Trophoblast cell (in vitro differentiated cells and primary cell): Measurements from ENCODE around the gene LGALS16.

ENCODE experiments used
- DNase-seq, 2 donors: peaks; one replicate each; pipeline ENCODE4 v3.0.0-alpha.2; 2016
- H2AFZ ChIP-seq: 2 replicates; pipeline ENCODE4 v1.6.1; 2013; ENCODE audit warnings: low read length, moderate library complexity, mild to moderate bottlenecking; ENCODE audit not compliant: insufficient read depth, poor library complexity
- H2AK5ac ChIP-seq: 2 replicates; pipeline ENCODE4 v1.6.1; 2013; ENCODE audit warnings: mild to moderate bottlenecking, low read length
- H2BK120ac ChIP-seq: 2 replicates; pipeline ENCODE4 v1.6.1; 2013; ENCODE audit warnings: low read length, mild to moderate bottlenecking, moderate library complexity; ENCODE audit not compliant: insufficient read depth, poor library complexity
- H2BK12ac ChIP-seq: 2 replicates; pipeline ENCODE4 v1.6.1; 2013; ENCODE audit warnings: mild to moderate bottlenecking, low read length, moderate library complexity
- H2BK5ac ChIP-seq: 2 replicates; pipeline ENCODE4 v1.6.1; 2013; ENCODE audit warnings: low read length, low read depth, moderate library complexity, mild to moderate bottlenecking; ENCODE audit not compliant: poor library complexity
- H3K14ac ChIP-seq: 2 replicates; pipeline ENCODE4 v1.6.1; 2013; ENCODE audit warnings: mild to moderate bottlenecking, low read length
- H3K18ac ChIP-seq: 2 replicates; pipeline ENCODE4 v1.6.1; 2013; ENCODE audit warnings: mild to moderate bottlenecking, low read length
- H3K23ac ChIP-seq: 2 replicates; pipeline ENCODE4 v1.6.1; 2013; ENCODE audit warnings: low read length
- H3K27ac ChIP-seq: 2 replicates; pipeline ENCODE4 v1.5.1; 2013; ENCODE audit warnings: low read depth, mild to moderate bottlenecking, inconsistent platforms, low read length, moderate library complexity
- H3K27me3 ChIP-seq: 2 replicates; pipeline ENCODE4 v1.6.1; 2013; ENCODE audit warnings: inconsistent platforms, mild to moderate bottlenecking, low read length, moderate library complexity; ENCODE audit not compliant: insufficient read depth
- H3K36me3 ChIP-seq, 2 experiments: 1 replicate in 1 of 2; 2 replicates in 1 of 2; pipeline ENCODE4 v1.6.1; 2013; ENCODE audit warnings: low read length in 2 of 2, mild to moderate bottlenecking in 2 of 2, moderate library complexity in 1 of 2; ENCODE audit not compliant: insufficient read depth in 2 of 2, control insufficient read depth in 1 of 2
- H3K4ac ChIP-seq: 2 replicates; pipeline ENCODE4 v1.6.1; 2013; ENCODE audit warnings: low read depth, mild to moderate bottlenecking, low read length, moderate library complexity
- H3K4me1 ChIP-seq, 2 experiments: 1 replicate in 1 of 2; 2 replicates in 1 of 2; pipeline ENCODE4 v1.6.1; 2013; ENCODE audit warnings: low read length in 2 of 2, mild to moderate bottlenecking in 2 of 2, moderate library complexity in 1 of 2; ENCODE audit not compliant: insufficient read depth in 2 of 2, control insufficient read depth in 1 of 2
- H3K4me2 ChIP-seq: 2 replicates; pipeline ENCODE4 v1.6.1; 2013; ENCODE audit warnings: inconsistent platforms, mild to moderate bottlenecking, low read length, moderate library complexity
- H3K4me3 ChIP-seq: 2 replicates; pipeline ENCODE4 v1.5.1; 2013; ENCODE audit warnings: mild to moderate bottlenecking, low read depth, low read length, inconsistent platforms
- H3K79me1 ChIP-seq: one replicate; pipeline ENCODE4 v1.6.1; 2013; ENCODE audit warnings: low read length
- H3K79me2 ChIP-seq: 2 replicates; pipeline ENCODE4 v1.6.1; 2013; ENCODE audit warnings: low read length, mild to moderate bottlenecking; ENCODE audit not compliant: control insufficient read depth, insufficient read depth, poor library complexity
- H3K9ac ChIP-seq: 2 replicates; pipeline ENCODE4 v1.6.1; 2013; ENCODE audit warnings: mild to moderate bottlenecking, low read length
- H3K9me3 ChIP-seq: 2 replicates; pipeline ENCODE4 v1.6.1; 2013; ENCODE audit warnings: low read depth, mild to moderate bottlenecking, control low read depth, inconsistent platforms, low read length; ENCODE audit not compliant: insufficient read depth
- H4K12ac ChIP-seq: 2 replicates; pipeline ENCODE4 v1.6.1; 2013; ENCODE audit warnings: low read depth, mild to moderate bottlenecking, low read length, moderate library complexity
- H4K8ac ChIP-seq: 2 replicates; pipeline ENCODE4 v1.6.1; 2013; ENCODE audit warnings: low read depth, mild to moderate bottlenecking, low read length, moderate library complexity
- H4K91ac ChIP-seq: one replicate; pipeline ENCODE4 v1.6.1; 2013; ENCODE audit warnings: low read depth, mild to moderate bottlenecking, low read length, moderate library complexity
- WGBS: extraction: QIAGEN DNeasy Blood & Tissue Kit; methylation state at CpG from one replicate; pipeline ENCODE4 v1.1.7; 2013; ENCODE audit warnings: missing lambda C conversion rate; ENCODE audit not compliant: insufficient read length, insufficient coverage; ENCODE audit errors: extremely low coverage; 5-methylcytosine and 5-hydroxymethylcytosine counted together

LGALS16 gene

DNA sequence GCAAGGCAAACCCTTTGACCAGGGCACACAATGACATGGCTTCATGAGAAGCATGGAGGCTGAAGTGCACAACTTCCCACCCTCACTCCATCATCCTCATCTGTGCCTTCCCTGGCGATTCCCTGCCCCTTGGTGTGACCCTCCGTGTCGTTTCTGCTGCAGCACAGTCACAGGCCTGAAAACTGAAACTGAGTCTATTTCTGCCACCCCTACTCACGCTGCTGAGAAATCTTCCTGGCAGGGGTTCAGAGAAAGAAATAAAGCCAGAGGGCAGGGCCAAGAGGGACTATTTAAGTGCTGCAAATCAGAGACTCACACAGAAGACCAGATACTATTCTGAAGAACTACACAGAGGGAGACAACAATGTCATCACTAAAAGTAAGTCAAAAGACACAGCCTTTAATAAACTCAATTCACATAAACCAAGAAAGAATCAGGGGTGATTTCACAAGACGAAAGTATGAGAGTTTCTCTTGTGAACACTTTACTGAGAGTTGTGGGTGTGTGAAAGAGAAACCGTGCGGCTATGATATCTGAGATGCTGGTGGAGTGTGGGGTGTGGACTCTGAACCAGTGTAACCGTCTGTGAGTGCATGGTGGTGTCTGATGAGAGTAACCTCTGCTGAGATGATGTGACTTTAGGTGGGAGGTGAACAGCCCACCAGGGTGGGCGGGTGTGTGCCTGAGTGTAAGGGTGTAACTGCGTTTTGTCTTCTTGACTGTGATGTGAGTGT lies 23.5 kb downstream of the LGALS16 start:
- WGBS: no CpG with 5 or more reads among the region's 10 CpGs
- no peak overlapping the region for H3K18ac ChIP-seq

DNA sequence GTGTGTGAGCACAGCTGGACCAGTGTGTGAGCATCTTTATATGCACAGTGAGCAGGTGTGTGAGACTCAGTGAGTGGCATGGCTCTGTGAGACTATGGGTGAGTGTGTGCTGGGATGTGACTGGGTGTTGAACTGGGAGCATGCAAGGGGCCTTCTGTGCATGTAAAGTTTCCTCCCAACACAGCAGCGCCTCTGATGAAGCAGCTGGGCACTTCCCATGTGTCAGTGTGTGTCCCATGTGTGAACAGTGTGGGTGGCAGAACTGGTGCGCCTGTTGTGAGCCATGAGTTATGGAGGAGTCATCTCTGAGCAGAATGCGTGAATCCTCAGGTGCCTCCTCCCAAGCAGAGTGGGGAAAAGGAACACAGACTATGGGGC lies 24.1 kb downstream of the LGALS16 start:
- WGBS: no CpG with 5 or more reads among the region's 3 CpGs
- H3K4ac ChIP-seq: no peak overlapping the region
- H2BK120ac ChIP-seq: no peak overlapping the region
- no peaks in the 10 kb centered on the region for H3K79me1 ChIP-seq
- no peak overlapping the region for H3K18ac ChIP-seq
- no peak overlapping the region for H2AFZ ChIP-seq
- no peak overlapping the region for H4K12ac ChIP-seq
- H2BK5ac ChIP-seq: no peak overlapping the region
- H3K79me2 ChIP-seq: no peaks in the 10 kb centered on the region
- DNase-seq: no peak
- no peak overlapping the region for H3K9ac ChIP-seq
- no peak overlapping the region for H2BK12ac ChIP-seq
- no peak overlapping the region for H3K4me2 ChIP-seq
- H3K14ac ChIP-seq: no peak overlapping the region
- H3K36me3 ChIP-seq: no peaks in the 10 kb centered on the region
- H3K23ac ChIP-seq: no peak overlapping the region
- H3K27ac ChIP-seq: no peak overlapping the region
- no peaks in the 10 kb centered on the region for H3K27me3 ChIP-seq
- peaks cover 3 to 6% of the 10 kb centered on the region in 2 experiments for H3K4me1 ChIP-seq
- H3K4me3 ChIP-seq: no peak overlapping the region
- no peak overlapping the region for H2AK5ac ChIP-seq
- no peaks in the 10 kb centered on the region for H3K9me3 ChIP-seq
- H4K91ac ChIP-seq: no peak overlapping the region
- no peak overlapping the region for H4K8ac ChIP-seq

More for the DNA sequence above, 23.5 kb downstream of the LGALS16 start:
- Histone ChIP-seq H3K4me1 (peaks cover 0 to 3% of the 10 kb centered on the region in 2 experiments), H2AK5ac (no peak overlapping the region), H3K27ac (no peak overlapping the region), H3K79me2 (no peaks in the 10 kb centered on the region), H3K79me1 (no peaks in the 10 kb centered on the region), H3K4me3 (no peak overlapping the region), H3K4me2 (no peak overlapping the region), H3K27me3 (no peaks in the 10 kb centered on the region), H3K4ac (no peak overlapping the region), H4K91ac (no peak overlapping the region), H3K14ac (no peak overlapping the region), H4K12ac (no peak overlapping the region), H3K9ac (no peak overlapping the region), H3K9me3 (no peaks in the 10 kb centered on the region), H3K36me3 (no peaks in the 10 kb centered on the region), H2BK120ac (no peak overlapping the region), H2AFZ (no peak overlapping the region), H4K8ac (no peak overlapping the region), H2BK5ac (no peak overlapping the region), H2BK12ac (no peak overlapping the region), H3K23ac (no peak overlapping the region)
- no peak for DNase-seq

DNA sequence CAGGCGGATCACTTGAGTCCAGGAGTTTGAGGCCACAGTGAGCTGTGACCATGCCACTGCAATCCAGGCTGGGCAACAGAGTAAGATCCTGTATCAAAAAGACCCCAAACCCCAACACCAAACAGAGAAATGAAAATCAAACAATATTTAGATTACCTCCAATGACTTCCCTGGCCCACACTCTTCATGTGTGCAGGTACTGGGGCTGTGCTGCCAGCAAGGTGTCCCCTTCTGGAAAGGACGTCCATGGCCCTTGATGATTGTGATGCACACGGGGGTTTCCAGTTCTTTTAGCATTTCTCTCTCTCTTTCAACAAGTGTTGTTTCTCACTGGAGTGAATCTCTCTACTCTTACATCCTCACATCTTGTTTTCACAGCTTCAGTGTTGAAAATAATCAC lies 24.9 kb downstream of the LGALS16 start:
- no peak overlapping the region for H2BK120ac ChIP-seq
- H3K79me2 ChIP-seq: no peaks in the 10 kb centered on the region
- no peaks in the 10 kb centered on the region for H3K27me3 ChIP-seq
- H4K8ac ChIP-seq: no peak overlapping the region
- no CpG with 5 or more reads among the region's 3 CpGs for WGBS
- no peak overlapping the region for H3K14ac ChIP-seq
- no peak overlapping the region for H3K4me2 ChIP-seq
- H3K4me3 ChIP-seq: no peak overlapping the region
- H3K18ac ChIP-seq: no peak overlapping the region
- no peak overlapping the region for H3K23ac ChIP-seq
- H3K36me3 ChIP-seq: no peaks in the 10 kb centered on the region
- H3K4ac ChIP-seq: no peak overlapping the region
- H2BK5ac ChIP-seq: no peak overlapping the region
- no peak for DNase-seq
- no peak overlapping the region for H4K91ac ChIP-seq
- H3K27ac ChIP-seq: no peak overlapping the region
- no peak overlapping the region for H3K9ac ChIP-seq
- no peak overlapping the region for H2AFZ ChIP-seq
- H4K12ac ChIP-seq: no peak overlapping the region
- no peak overlapping the region for H2AK5ac ChIP-seq
- H3K79me1 ChIP-seq: no peaks in the 10 kb centered on the region
- H2BK12ac ChIP-seq: no peak overlapping the region
- H3K9me3 ChIP-seq: no peaks in the 10 kb centered on the region
- peaks cover 3 to 8% of the 10 kb centered on the region in 2 experiments for H3K4me1 ChIP-seq

DNA sequence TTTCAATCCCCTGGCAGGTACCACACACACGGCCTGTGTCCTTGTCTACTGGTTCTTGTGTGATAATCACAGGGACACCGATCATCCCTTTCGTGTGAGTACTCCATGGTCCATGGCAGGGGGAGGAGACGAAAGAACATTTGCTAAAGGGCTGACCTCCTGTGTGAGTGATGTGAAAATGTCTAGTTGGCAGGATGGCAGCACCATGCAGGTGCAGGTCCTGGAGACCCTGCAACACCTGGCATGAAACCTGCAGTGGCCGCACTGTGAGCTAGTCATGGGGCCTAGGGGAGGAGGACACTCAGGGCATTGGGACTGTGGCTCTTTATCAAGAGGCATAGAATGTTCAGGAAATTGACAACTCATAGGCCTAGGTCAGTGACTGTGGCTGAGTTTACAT lies 25.7 kb downstream of the LGALS16 start:
- Histone ChIP-seq H3K9me3 (no peaks in the 10 kb centered on the region), H4K91ac (no peak overlapping the region), H3K4ac (no peak overlapping the region), H3K4me3 (no peak overlapping the region), H4K8ac (no peak overlapping the region), H2AFZ (no peak overlapping the region), H3K9ac (no peak overlapping the region), H2BK5ac (no peak overlapping the region), H2BK12ac (no peak overlapping the region), H3K27me3 (no peaks in the 10 kb centered on the region), H2BK120ac (no peak overlapping the region), H3K4me1 (peaks cover 3 to 8% of the 10 kb centered on the region in 2 experiments), H4K12ac (no peak overlapping the region), H3K27ac (no peak overlapping the region), H3K14ac (no peak overlapping the region), H3K36me3 (no peaks in the 10 kb centered on the region), H3K79me2 (no peaks in the 10 kb centered on the region), H3K79me1 (no peaks in the 10 kb centered on the region), H2AK5ac (no peak overlapping the region), H3K18ac (no peak overlapping the region), H3K4me2 (no peak overlapping the region), H3K23ac (no peak overlapping the region)
- WGBS: no CpG with 5 or more reads among the region's 5 CpGs
- no peak for DNase-seq
